OCI-LY7 (cell line): ENCODE data around the gene TRAPPC14.

ENCODE experiments used
- CTCF ChIP-seq: fragments of 200-600 bp; sonication (generic); conservative IDR thresholded peaks from 2 replicates; pipeline ENCODE4 v1.5.1; 2014; ENCODE audit warnings: mild to moderate bottlenecking, antibody characterized with exemption, low read length, moderate library complexity, mixed read lengths
- EZH2phosphoT487 ChIP-seq: fragments of 200-600 bp; sonication (generic); IDR thresholded peaks from 2 replicates; pipeline ENCODE4 v1.6.1; 2018; ENCODE audit warnings: low read depth, borderline replicate concordance, mild to moderate bottlenecking, mixed run types, antibody characterized with exemption, low read length, moderate library complexity, mixed read lengths

GRCh38 chr7:100169147-100169850 is 10.8 kb upstream of the TRAPPC14 start:
- TF ChIP-seq CTCF (no peak), EZH2phosphoT487 (no peak)
